Right atrium auricular region (tissue), 2 donors: ENCODE data around the gene JAZF1. TPM values are rescaled to one million over a fixed set of nuclear protein-coding genes. Genes with fewer than 3 reads are reported as not detected.

Source experiments
- DNase-seq: peaks from one replicate; pipeline ENCODE4 v3.0.0-alpha.2; 2019; ENCODE audit warnings: low spot score
- H3K27ac ChIP-seq, 2 donors: fragments of 200-600 bp; sonication (generic); 1 replicate in 1 of 2; 2 replicates in 1 of 2; pipeline ENCODE4 v1.5.1; 2016 to 2019
- H3K27me3 ChIP-seq, 2 donors: fragments of 200-600 bp; sonication (generic); one replicate each; pipeline versions ENCODE4 v1.5.1 to v1.6.0; 2017 to 2019
- H3K36me3 ChIP-seq: fragments of 200-600 bp; sonication (generic); one replicate; pipeline ENCODE4 v1.5.1; 2016
- H3K4me1 ChIP-seq, 2 donors: fragments of 200-600 bp; sonication (generic); one replicate each; pipeline versions ENCODE4 v1.5.1 to v1.6.0; 2017 to 2019
- H3K4me3 ChIP-seq, 2 donors: fragments of 200-600 bp; sonication (generic); 1 replicate in 1 of 2; 2 replicates in 1 of 2; pipeline ENCODE4 v1.5.1; 2017 to 2019; ENCODE audit warnings: mild to moderate bottlenecking in 1 of 2, moderate library complexity in 1 of 2
- H3K9me3 ChIP-seq, 2 donors: fragments of 200-600 bp; sonication (generic); one replicate each; pipeline ENCODE4 v1.5.1; 2019
- total RNA-seq, 2 donors: library from RNA; depleted of rRNA; stranded (reverse); fragments of >200 nt; gene quantifications; one replicate each; pipeline ENCODE4 v1.1.0, GENCODE V29; 2016
- TF ChIP-seq, protein P1 (sequence below), 2 donors: fragments of 200-600 bp; sonication (generic); IDR thresholded peaks; one replicate each; pipeline ENCODE4 v1.5.1; 2019; ENCODE audit warnings: antibody characterized with exemption in 2 of 2

JAZF1 gene
- total RNA-seq, 2 donors from 2014 or later, result 13.2 to 18.5 TPM

DNA sequence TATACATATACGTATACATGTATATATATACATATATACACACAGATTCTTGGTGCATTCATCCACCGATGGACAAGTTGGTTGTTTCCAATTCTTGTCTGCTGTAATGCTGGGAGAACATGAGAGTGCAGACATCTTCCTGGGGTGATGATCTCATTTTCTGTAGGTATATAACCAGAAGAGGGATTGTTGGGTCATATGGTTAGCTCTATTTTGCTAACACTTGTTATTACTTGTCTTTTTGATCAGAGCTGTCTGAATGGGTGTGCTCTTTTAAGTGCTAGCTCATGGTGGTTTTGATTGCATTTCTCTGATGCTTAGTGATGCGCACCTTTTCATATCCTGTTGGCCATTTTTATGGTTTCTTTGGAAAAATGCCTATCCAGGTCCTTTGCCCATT, 334.2 kb downstream of the JAZF1 start:
- DNase-seq, result no peak
- no peaks in the 10 kb centered on the region for H3K27me3 ChIP-seq
- no peak overlapping the region for H3K4me3 ChIP-seq
- TF ChIP-seq, protein P1, sequence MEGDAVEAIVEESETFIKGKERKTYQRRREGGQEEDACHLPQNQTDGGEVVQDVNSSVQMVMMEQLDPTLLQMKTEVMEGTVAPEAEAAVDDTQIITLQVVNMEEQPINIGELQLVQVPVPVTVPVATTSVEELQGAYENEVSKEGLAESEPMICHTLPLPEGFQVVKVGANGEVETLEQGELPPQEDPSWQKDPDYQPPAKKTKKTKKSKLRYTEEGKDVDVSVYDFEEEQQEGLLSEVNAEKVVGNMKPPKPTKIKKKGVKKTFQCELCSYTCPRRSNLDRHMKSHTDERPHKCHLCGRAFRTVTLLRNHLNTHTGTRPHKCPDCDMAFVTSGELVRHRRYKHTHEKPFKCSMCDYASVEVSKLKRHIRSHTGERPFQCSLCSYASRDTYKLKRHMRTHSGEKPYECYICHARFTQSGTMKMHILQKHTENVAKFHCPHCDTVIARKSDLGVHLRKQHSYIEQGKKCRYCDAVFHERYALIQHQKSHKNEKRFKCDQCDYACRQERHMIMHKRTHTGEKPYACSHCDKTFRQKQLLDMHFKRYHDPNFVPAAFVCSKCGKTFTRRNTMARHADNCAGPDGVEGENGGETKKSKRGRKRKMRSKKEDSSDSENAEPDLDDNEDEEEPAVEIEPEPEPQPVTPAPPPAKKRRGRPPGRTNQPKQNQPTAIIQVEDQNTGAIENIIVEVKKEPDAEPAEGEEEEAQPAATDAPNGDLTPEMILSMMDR (IDR thresholded peaks at IDR 0.05), result no peak
- H3K4me1 ChIP-seq, result no peaks in the 10 kb centered on the region
- no peak overlapping the region for H3K27ac ChIP-seq
- no peaks in the 10 kb centered on the region for H3K9me3 ChIP-seq
- H3K36me3 ChIP-seq, result no peaks in the 10 kb centered on the region

DNA sequence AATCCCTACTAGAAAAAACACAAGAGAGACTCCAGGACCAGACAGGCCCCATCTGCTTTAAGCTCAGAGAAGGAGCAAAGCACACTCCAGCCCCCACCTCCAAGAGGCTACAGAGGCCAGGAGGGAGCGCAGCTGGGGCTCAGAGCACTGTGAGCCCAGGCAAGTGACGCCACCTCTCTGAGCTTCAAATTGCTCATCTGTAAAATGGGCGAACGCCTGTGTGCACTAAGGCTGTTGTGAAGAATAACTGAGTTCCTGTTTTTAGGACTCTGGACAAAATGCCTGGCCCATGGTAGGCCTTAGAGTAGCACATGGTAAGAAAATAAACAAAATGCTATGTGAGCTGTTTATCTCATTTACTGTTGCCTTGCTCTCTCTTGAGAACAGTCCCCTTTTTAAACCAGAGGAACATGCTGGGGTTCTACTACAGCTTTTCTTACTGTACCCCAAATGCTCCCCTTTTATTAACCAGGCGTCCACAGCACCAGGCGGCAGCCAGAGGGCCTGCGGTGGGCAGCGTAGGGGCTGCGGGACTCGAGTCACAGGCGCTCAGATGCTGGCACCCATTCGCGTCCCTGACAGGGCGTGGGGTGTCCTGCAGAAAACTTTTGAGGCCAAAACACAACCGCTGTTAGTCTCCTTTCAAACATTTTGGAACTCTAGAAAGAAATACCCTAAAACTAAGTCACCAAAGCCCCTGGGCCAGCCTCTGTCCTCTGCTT, 336.9 kb downstream of the JAZF1 start:
- Histone ChIP-seq H3K27ac (no peak overlapping the region), H3K9me3 (no peaks in the 10 kb centered on the region), H3K36me3 (peaks cover 11% of the 10 kb centered on the region), H3K27me3 (no peaks in the 10 kb centered on the region), H3K4me1 (no peaks in the 10 kb centered on the region), H3K4me3 (no peak overlapping the region)
- DNase-seq, result no peak
- TF ChIP-seq, protein P1 (IDR thresholded peaks at IDR 0.05), result no peak

DNA sequence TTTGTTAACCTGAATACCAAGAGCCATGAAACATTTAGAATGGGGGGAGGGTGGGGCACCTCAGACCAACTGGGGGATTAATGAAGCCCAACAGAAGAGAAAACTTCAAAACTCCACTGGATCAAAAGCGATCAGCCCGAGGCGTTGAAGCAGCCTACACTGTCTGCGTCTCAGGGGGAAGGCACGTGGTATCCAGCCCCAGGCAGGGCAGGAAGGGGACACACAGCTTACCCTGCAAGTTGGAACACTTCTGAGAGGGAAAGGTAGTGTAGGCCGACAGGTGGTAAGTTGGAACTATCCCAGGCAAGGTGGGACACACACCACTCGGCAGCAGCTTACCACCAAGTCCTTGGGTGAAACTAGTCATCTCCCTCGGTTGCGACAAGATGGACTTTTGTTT, 337.7 kb downstream of the JAZF1 start:
- H3K36me3 ChIP-seq, result peaks cover 11% of the 10 kb centered on the region
- DNase-seq, result no peak
- no peaks in the 10 kb centered on the region for H3K9me3 ChIP-seq
- no peak overlapping the region for H3K27ac ChIP-seq
- TF ChIP-seq, protein P1 (IDR thresholded peaks at IDR 0.05), result no peak
- H3K27me3 ChIP-seq, result no peaks in the 10 kb centered on the region
- H3K4me3 ChIP-seq, result no peak overlapping the region
- no peaks in the 10 kb centered on the region for H3K4me1 ChIP-seq

DNA sequence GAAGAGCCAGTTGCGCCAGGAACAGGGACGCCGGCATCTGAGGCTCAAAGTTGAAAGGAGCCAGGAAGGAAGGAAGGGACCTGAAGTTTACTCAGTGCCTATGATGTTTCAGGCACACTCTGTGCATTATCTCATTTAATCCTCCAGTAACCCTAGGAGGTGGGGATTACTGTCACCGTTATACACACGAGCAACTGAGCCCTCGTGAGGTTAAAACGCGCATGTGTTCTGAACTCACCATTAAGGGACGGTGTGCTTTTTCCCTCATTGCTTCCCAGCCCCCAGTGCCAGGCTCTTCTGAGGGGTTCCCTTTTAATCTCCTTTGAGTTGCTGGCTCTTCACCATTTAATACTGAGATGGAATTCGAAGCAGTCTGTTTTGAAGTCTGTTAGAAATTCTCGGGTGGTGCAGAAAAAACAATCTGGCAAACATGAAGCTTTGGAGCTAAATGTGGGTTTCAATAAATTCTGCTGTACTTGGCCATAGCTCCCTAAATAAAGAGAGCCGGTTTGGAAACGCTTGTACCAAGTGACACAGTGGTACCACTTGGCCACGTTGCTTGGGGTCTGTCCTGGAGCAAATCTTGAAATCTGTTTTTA, 338.4 kb downstream of the JAZF1 start:
- Histone ChIP-seq H3K9me3 (no peaks in the 10 kb centered on the region), H3K4me3 (no peak overlapping the region), H3K4me1 (no peaks in the 10 kb centered on the region), H3K27ac (no peak overlapping the region), H3K36me3 (peaks cover 11% of the 10 kb centered on the region), H3K27me3 (no peaks in the 10 kb centered on the region)
- DNase-seq, result no peak
- TF ChIP-seq, protein P1 (IDR thresholded peaks at IDR 0.05), result no peak

DNA sequence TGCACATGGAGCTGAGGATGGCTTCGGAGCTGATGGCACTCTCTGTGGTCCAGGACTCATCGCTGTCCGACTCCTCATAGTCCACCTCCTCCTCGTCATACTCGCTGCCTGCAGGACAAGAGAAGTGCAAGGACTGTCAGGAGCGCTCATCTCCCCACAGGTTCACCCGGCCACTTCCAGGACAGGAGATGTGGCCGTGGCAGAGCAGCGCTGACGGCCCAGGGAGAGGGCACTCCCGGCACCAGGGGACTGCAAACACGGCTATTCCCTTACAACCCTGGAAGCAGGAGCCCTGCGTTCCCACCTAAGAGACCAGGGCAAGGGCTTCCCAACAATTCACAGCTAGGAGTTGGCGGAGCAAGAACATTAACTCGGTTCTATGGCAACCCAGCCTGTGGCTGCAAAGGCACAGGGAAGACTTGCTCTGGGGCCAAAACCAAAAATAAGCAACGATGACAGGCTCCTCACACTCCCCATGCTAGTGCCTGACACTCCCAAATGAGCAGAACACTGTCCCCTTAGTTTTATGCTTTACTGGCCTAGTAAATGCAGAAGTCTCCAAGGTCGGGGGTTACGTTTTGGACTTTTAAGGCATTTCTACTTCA, 339.7 kb downstream of the JAZF1 start:
- TF ChIP-seq, protein P1 (IDR thresholded peaks at IDR 0.05), result no peak
- Histone ChIP-seq H3K4me1 (no peaks in the 10 kb centered on the region), H3K27ac (no peak overlapping the region), H3K27me3 (no peaks in the 10 kb centered on the region), H3K9me3 (no peaks in the 10 kb centered on the region), H3K4me3 (no peak overlapping the region), H3K36me3 (peaks cover 11% of the 10 kb centered on the region)
- DNase-seq, result no peak
